Stimulated activated CD4-positive, alpha-beta T cell treated with anti-CD3 and anti-CD28 coated beads, Interleukin-4, amount 100 ng/mL, for 4 hours (primary cell): Measurements from ENCODE around the gene HS3ST5.
"Not testable (repeated sequence)": the region's sequence is repeated elsewhere in the genome, so short reads cannot be mapped to it uniquely, and the experiment has no call there.

Source experiments
- DNase-seq, 2 experiments: peaks; one replicate each; pipeline ENCODE4 v3.0.0-alpha.2; 2020

The HS3ST5 gene

DNA sequence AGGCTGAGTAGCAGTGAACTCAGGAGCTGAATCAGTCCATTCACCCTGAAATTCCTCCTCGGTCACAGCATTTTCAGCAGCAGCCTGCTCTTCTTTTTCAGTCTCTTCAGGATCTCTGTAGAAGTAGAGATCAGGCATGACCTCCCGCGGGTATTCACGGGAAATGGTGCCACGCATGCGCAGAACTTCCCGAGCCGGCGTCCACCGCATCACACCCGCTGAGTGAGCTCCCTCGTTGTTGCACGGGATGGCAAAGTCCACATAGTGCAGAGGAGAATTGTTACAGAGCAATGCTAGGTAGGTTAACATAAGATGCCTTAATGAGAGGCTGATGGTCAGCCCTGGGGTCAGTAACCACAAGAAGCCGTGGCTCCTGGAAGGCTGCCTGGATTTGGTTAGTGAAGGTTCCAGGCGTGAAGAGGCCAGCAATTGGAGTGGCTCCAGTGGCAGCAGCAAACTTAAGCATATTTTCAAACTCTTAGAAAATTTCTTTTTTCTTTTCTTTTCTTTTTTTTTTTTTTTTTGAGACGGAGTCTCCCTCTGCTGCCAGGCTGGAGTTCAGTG lies 258.4 kb downstream of the HS3ST5 start:
- no peak for DNase-seq

DNA sequence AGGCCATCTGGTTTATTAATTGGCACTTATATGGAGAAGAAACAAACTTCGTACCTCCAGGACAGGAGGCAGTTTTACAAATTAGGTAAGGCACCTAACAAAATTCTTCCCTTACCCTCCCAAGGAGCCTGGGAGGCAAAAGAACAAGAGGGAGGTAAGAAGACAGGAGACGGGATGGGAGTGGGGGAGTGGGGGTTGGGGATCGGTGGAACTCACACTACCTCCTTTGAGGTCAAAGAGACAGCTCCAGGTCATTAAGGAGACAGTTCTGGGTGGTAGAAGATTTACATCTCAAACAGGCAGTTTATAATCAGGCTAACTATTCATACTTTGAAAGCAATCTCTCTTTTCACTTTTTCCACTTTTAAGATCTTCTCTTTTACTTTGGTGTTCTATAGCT lies 259.6 kb downstream of the HS3ST5 start:
- DNase-seq, result no peak

- DNase-seq, result no peak
Measured at GRCh38 chr6:114081730-114082129, 261.1 kb downstream of the HS3ST5 start.

GRCh38 chr6:114080891-114081510 lies 261.8 kb downstream of the HS3ST5 start:
- no peak for DNase-seq

- DNase-seq, result not testable (repeated sequence)
Measured at GRCh38 chr6:114080410-114080809, 262.4 kb downstream of the HS3ST5 start.

DNA sequence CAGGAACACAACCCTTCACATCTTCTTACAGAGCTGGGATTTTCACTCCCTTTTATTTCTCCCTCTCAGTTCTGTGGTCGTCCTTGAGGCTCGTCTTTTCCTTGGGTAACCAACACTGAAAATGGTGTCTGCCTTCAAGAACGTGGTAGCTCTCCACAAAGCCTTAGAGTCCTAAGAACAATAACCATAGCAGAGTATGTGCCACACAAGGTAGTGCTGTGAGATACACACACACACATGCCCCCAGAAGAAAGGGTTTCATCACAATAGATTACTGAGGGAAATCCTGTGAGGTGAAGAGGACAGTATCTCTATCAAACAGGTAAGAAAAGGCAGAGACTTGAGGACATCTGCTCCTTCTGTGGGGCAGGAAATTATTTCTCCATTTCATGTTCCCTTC lies 267.0 kb downstream of the HS3ST5 start:
- DNase-seq, result no peak

- no peak for DNase-seq
Measured at GRCh38 chr6:114075300-114075699, 267.5 kb downstream of the HS3ST5 start.

- no peak for DNase-seq
Measured at GRCh38 chr6:114068771-114069170, 274.1 kb downstream of the HS3ST5 start.

GRCh38 chr6:114068116-114068515 lies 274.7 kb downstream of the HS3ST5 start:
- no peak for DNase-seq

DNA sequence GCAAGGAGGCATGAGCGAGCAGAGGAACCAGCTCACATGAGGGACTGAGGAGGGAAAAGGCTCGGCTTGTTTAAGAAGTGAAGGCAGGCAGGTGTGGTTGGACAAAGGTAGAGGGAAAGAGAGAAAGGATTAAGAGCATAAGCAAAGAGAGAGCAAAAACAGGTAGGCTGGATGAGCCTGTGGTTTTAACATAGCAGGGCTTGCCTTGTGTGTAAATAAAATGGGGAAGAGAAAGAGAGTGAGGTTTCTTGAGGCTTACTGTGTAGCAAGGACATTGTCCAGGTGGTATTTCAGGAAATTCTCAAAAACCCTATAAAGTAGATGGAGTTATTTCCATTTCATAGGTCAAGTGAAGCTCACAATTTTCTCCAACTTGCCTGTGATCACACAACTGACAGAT lies 278.0 kb downstream of the HS3ST5 start:
- no peak for DNase-seq

- no peak for DNase-seq
Measured at GRCh38 chr6:114063956-114064355, 278.9 kb downstream of the HS3ST5 start.

DNA sequence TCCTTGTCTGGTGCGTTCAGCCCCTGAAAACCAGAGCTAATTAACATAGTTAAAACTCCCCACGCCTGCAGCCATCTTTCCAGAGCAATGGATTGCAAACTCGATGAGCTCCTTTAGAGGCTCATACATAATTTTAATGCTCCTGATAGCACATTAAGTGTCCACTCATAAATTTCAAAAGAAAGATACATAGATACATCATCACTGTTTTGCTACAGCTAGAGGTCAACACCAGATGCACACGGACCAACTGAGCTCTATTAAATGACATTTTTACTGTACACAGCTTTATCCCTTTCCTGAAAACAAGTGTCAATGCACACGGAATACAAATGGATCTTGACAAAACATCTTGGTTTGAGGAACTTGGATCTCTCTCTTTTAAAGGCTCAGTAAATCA lies 280.6 kb downstream of the HS3ST5 start:
- no peak for DNase-seq

GRCh38 chr6:114061741-114062140 lies 281.1 kb downstream of the HS3ST5 start:
- no peak for DNase-seq

DNA sequence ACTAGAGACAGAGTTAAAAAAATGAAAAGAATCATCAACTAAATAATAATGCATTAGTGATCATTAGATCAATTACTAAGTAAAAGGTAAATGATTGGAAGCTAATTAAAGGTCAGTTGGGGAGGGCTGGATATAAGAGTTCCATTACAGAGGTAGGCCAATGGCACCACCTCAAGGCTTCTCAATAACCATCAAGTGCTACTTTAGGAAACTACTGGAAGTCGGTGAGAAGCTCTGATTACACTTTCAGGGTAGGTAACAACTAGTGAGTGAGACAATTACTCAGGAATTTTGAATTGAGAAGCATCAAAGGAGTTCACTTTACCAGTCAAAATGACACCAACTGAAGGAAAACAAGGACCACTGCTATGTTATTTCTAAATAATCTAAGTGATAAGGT lies 281.7 kb downstream of the HS3ST5 start:
- no peak for DNase-seq

GRCh38 chr6:114058435-114058834 lies 284.4 kb downstream of the HS3ST5 start:
- DNase-seq, result no peak

GRCh38 chr6:114055763-114056162 lies 287.1 kb downstream of the HS3ST5 start:
- DNase-seq, result no peak

- DNase-seq, result no peak
Measured at GRCh38 chr6:114055349-114055748, 287.5 kb downstream of the HS3ST5 start.

GRCh38 chr6:114053791-114054190 lies 289.0 kb downstream of the HS3ST5 start:
- DNase-seq, result no peak

GRCh38 chr6:114052141-114052540 lies 290.7 kb downstream of the HS3ST5 start:
- DNase-seq, result no peak

- no peak for DNase-seq
Measured at GRCh38 chr6:114051031-114051430, 291.8 kb downstream of the HS3ST5 start.

DNA sequence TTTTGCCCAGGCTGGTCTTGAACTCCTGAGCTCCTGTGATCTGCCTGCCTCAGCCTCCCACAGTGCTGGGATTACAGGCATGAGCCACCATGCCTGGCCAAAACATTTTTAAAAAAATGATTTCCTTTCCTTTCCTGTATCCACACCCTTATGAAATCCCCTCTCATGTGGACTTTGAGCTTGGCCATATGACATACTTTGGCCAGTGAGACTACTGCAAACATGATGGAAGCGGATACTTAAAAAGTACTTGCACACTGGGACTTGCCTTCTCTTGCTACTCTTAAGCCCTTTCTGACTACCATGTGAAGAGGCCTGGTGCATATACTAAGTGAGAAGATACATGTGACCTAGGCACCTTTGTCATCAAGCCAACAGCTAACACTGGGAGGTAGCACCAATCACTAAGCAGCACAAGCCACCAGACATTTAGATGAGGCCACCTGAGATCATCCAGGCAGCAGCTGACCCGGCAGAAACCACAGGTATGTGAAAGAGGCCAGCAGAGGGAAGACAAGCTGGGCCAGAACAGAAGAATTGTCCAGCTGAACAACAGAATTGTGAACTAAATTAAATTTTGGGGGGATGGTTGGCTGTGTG lies 293.4 kb downstream of the HS3ST5 start:
- no peak for DNase-seq

- DNase-seq, result not testable (repeated sequence)
Measured at GRCh38 chr6:114044566-114044965, 298.3 kb downstream of the HS3ST5 start.

DNA sequence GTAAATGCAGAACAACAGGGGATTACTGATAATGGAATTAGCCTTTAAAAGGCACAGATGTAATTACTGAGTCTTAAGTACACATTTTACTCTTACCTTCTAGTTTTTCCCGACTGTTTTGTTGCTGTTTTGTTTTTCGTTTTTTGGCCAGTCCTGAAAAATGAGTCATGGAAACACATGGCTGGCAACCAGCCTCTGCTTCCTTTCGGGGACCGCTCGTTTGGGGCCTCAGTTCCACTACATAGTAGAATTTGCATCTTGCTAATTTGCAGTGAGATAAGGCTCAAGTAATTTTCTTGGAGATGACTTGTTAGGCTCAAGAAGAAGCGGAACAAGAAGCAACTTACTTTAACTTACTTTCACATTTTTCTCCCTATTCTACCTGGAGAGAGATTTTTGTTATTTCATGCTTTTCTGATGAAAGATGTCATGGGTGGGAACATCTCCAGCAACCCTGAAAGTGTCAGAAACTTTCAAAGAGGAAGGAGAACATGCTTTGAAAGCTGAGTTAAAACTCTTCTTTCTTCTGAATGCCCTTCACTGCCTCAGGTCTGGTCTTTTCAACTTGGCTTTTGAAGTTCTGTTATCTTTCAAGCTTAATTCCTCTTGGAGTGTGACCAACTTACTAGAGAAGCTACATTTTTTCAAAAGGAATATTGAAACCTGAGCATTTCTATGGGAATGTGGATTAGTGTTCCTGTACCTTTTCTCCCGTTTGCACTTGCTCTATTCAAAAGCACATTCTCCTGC lies 300.4 kb downstream of the HS3ST5 start:
- DNase-seq, result no peak

- DNase-seq, result no peak
Measured at GRCh38 chr6:114040871-114041270, 302.0 kb downstream of the HS3ST5 start.
